ENCODE data around the gene MED25. TPM values are rescaled to one million over a fixed set of nuclear protein-coding genes. Genes with fewer than 3 reads are reported as not detected.
A peak's percentile ranks its signal among the peaks of the same experiment; 100 is the strongest.

The MED25 gene
- polyA plus RNA-seq, 4 donors = 26.7 to 58.7 (median 41.2) TPM

- Histone ChIP-seq H3K36me3 (ENCODE audit: control insufficient read depth in 3 of 3, insufficient read depth in 2 of 3, low read depth in 1 of 3, low read length in 3 of 3) (peaks cover 0 to 59% (median 0%) of the 10 kb centered on the region in 3 donors), H3K4me3 (ENCODE audit: low read depth in 1 of 3, low read length in 3 of 3) (peak overlapping the region in 2 of 3 donors; percentile 80 to 83), H3K9me3 (ENCODE audit: control insufficient read depth in 2 of 2, insufficient read depth in 1 of 2, low read depth in 1 of 2, low read length in 1 of 2) (no peaks in the 10 kb centered on the region), H3K27me3 (ENCODE audit: control insufficient read depth in 3 of 3, insufficient read depth in 3 of 3, low read length in 3 of 3) (no peaks in the 10 kb centered on the region), H3K4me1 (ENCODE audit: control insufficient read depth in 3 of 3, insufficient read depth in 2 of 3, low read depth in 1 of 3, low read length in 2 of 3) (peaks cover 0 to 24% (median 4%) of the 10 kb centered on the region in 3 donors), H3K27ac (ENCODE audit: low read depth in 1 of 3, low read length in 2 of 3) (peak overlapping the region; percentile 9 to 99 (median 98))
- no peak for FAIRE-seq
- 66 to 81% (median 73%) methylated on average over 4 of the region's 4 CpGs for WGBS, 3 donors
- DNase-seq = no peak
Observed at GRCh38 chr19:49875177-49875576, 57.1 kb downstream of the MED25 start.

- peak in 1 of 2 donors; percentile 79 for DNase-seq
- peaks cover 0 to 62% (median 2%) of the 10 kb centered on the region in 3 donors for H3K36me3 ChIP-seq (ENCODE audit: control insufficient read depth in 3 of 3, insufficient read depth in 2 of 3, low read depth in 1 of 3, low read length in 3 of 3)
- 1 to 2% (median 1%) methylated on average over 23 to 28 of the region's 28 CpGs for WGBS, 3 donors
Observed at GRCh38 chr19:49875857-49876421, 57.9 kb downstream of the MED25 start.

GRCh38 chr19:49876422-49877019, 58.4 kb downstream of the MED25 start:
- H3K4me3 ChIP-seq (ENCODE audit: low read depth in 1 of 3, low read length in 3 of 3) = peak overlapping the region; percentile 78 to 83 (median 80)
- no peaks in the 10 kb centered on the region for H3K27me3 ChIP-seq (ENCODE audit: control insufficient read depth in 3 of 3, insufficient read depth in 3 of 3, low read length in 3 of 3)
- DNase-seq (peak; percentile 98 to 99), FAIRE-seq (no peak)
- H3K4me1 ChIP-seq (ENCODE audit: control insufficient read depth in 3 of 3, insufficient read depth in 2 of 3, low read depth in 1 of 3, low read length in 2 of 3) = peaks cover 0 to 19% (median 4%) of the 10 kb centered on the region in 3 donors
- H3K9me3 ChIP-seq (ENCODE audit: control insufficient read depth in 2 of 2, insufficient read depth in 1 of 2, low read depth in 1 of 2, low read length in 1 of 2) = no peaks in the 10 kb centered on the region
- H3K36me3 ChIP-seq (ENCODE audit: control insufficient read depth in 3 of 3, insufficient read depth in 2 of 3, low read depth in 1 of 3, low read length in 3 of 3) = peaks cover 0 to 62% (median 6%) of the 10 kb centered on the region in 3 donors
- 0% methylated on average over 37 to 46 of the region's 46 CpGs for WGBS, 3 donors
- H3K27ac ChIP-seq (ENCODE audit: low read depth in 1 of 3, low read length in 2 of 3) = peak overlapping the region; percentile 96 to 99 (median 98)

More at GRCh38 chr19:49875857-49876421, 57.9 kb downstream of the MED25 start:
- Histone ChIP-seq H3K9me3 (ENCODE audit: control insufficient read depth in 2 of 2, insufficient read depth in 1 of 2, low read depth in 1 of 2, low read length in 1 of 2) (no peaks in the 10 kb centered on the region), H3K4me3 (ENCODE audit: low read depth in 1 of 3, low read length in 3 of 3) (peak overlapping the region; percentile 78 to 83 (median 80)), H3K4me1 (ENCODE audit: control insufficient read depth in 3 of 3, insufficient read depth in 2 of 3, low read depth in 1 of 3, low read length in 2 of 3) (peaks cover 0 to 19% (median 4%) of the 10 kb centered on the region in 3 donors), H3K27ac (ENCODE audit: low read depth in 1 of 3, low read length in 2 of 3) (peak overlapping the region; percentile 86 to 99 (median 98)), H3K27me3 (ENCODE audit: control insufficient read depth in 3 of 3, insufficient read depth in 3 of 3, low read length in 3 of 3) (no peaks in the 10 kb centered on the region)
- no peak for FAIRE-seq

DNA sequence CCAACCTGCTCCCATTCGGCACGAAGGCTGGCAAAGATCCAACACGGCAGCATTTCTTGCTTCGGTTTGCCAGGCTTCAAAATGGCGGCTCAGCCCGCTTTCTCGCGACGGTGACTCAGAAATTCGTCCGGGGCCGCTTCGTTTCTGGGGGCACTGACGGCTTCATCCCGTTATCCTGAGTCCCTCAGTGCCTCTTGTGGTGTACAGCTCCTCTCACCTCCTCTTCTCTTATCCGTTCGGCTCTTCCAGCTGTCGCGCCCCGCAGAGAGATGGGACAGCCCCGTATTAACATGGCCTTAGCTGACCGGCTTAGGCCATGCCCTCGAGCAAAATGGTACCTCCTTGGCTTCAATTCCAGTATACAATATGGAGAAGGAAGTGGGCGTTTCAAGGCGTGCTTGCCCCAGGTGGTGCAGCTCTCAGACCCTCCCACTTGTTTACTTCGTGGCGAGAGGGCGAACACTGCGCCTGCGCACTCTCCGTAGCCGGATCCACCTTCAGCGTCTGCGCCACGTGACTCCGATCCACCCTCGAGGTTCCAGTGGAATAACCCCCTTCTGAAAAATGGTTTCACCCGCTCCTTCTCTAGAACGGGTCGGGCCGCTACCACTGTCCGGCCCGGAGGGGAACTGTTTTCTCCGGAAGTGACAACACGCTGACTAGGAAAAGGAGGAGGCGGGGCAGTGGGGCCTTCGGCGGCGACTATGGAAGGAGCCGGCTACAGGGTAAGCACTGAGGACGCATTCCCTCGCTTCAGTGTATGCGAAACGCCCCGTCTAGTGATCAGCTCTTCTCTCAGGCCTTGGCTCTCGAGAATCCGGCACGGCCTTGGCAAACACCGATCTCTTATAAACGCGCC, 59.2 kb downstream of the MED25 start, which contains the start of the genes AKT1S1 and TBC1D17:
TSS of gene AKT1S1 (minus strand) at position 336 of the 859 bp plus-strand sequence. CDS start 4,060 bp downstream, outside the sequence.
TSS of gene TBC1D17 (plus strand) at position 683 of the 859 bp plus-strand sequence. CDS start at position 705, 22 bp downstream.
- no peaks in the 10 kb centered on the region for H3K27me3 ChIP-seq (ENCODE audit: control insufficient read depth in 3 of 3, insufficient read depth in 3 of 3, low read length in 3 of 3)
- DNase-seq (peak; percentile 100), FAIRE-seq (peak; percentile 49)
- peaks cover 2 to 62% (median 11%) of the 10 kb centered on the region in 3 donors for H3K36me3 ChIP-seq (ENCODE audit: control insufficient read depth in 3 of 3, insufficient read depth in 2 of 3, low read depth in 1 of 3, low read length in 3 of 3)
- peaks cover 0 to 19% (median 4%) of the 10 kb centered on the region in 3 donors for H3K4me1 ChIP-seq (ENCODE audit: control insufficient read depth in 3 of 3, insufficient read depth in 2 of 3, low read depth in 1 of 3, low read length in 2 of 3)
- 0% methylated on average over 61 of the region's 61 CpGs for WGBS, 3 donors
- H3K9me3 ChIP-seq (ENCODE audit: control insufficient read depth in 2 of 2, insufficient read depth in 1 of 2, low read depth in 1 of 2, low read length in 1 of 2) = no peaks in the 10 kb centered on the region
- H3K4me3 ChIP-seq (ENCODE audit: low read depth in 1 of 3, low read length in 3 of 3) = peak within 1 kb of the TSS; percentile 78 to 83 (median 80)
- H3K27ac ChIP-seq (ENCODE audit: low read depth in 1 of 3, low read length in 2 of 3) = peak within 1 kb of the TSS; percentile 96 to 99 (median 98)

DNA sequence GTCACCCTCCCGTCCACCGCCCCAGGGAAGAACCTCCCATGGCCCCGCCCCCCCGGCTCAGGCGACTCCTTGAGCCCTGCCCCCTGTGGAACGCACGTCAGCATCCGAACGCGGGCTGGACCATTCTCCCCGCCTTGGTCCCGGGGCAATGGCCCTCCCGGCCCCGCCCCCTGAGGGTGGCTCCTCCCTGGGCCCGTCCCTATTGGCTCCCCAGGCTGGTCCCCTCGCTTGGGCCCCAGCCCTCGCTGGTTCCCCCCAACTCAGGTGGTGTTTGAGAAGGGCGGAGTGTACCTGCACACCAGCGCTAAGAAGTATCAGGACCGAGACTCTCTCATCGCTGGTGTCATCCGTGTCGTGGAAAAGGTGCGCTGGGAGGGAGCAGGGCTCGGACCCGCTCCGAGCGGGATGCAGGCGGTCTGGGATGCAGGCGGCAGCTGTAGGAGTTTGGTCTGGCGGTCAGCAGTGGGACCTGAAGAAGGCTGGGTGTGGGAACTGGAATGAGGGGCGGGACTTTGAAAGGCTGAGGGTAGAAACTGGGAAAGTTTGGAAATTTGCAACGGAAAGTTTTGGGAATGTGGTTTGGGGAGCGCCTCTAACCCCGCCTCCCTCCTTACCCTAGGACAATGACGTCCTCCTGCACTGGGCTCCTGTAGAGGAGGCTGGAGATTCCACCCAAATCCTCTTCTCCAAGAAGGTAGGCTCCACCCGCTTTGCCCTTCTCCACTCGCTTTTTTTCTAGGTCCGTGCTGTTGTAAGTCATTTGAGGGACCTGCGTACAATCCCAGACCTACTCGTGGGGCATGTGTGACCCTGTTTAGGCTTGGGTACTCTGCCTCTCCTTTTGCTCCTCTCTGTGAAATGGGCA, 60.0 kb downstream of the MED25 start:
- DNase-seq (peak; percentile 99), FAIRE-seq (no peak)
- Histone ChIP-seq H3K27me3 (ENCODE audit: control insufficient read depth in 3 of 3, insufficient read depth in 3 of 3, low read length in 3 of 3) (no peaks in the 10 kb centered on the region), H3K4me3 (ENCODE audit: low read depth in 1 of 3, low read length in 3 of 3) (peak overlapping the region; percentile 45 to 83 (median 61)), H3K36me3 (ENCODE audit: control insufficient read depth in 3 of 3, insufficient read depth in 2 of 3, low read depth in 1 of 3, low read length in 3 of 3) (peaks cover 10 to 64% (median 20%) of the 10 kb centered on the region in 3 donors), H3K9me3 (ENCODE audit: control insufficient read depth in 2 of 2, insufficient read depth in 1 of 2, low read depth in 1 of 2, low read length in 1 of 2) (peaks cover 0 to 7% of the 10 kb centered on the region in 2 donors), H3K4me1 (ENCODE audit: control insufficient read depth in 3 of 3, insufficient read depth in 2 of 3, low read depth in 1 of 3, low read length in 2 of 3) (peaks cover 0 to 19% (median 4%) of the 10 kb centered on the region in 3 donors), H3K27ac (ENCODE audit: low read depth in 1 of 3, low read length in 2 of 3) (peak overlapping the region; percentile 79 to 99 (median 98))
- 8 to 10% (median 8%) methylated on average over 30 to 41 of the region's 41 CpGs for WGBS, 3 donors

DNA sequence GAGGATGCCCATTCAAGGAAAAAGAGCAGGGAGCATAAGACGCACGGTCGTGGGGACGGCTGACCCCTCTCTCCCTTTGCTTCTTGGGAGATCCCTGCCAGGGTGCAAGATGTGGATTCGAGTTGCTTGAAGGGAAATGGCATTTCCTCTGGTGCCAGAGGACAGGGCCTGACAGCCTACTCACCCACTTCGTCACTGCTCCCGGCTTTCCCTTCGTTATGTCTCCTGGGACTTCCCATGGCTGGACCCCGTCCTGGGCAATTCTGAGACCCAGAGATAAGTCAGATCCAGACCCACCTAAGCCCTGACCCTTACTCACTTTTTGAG, 60.6 kb downstream of the MED25 start:
- 87 to 92% (median 88%) methylated on average over 9 of the region's 9 CpGs for WGBS, 3 donors
- Histone ChIP-seq H3K4me3 (ENCODE audit: low read depth in 1 of 3, low read length in 3 of 3) (peak overlapping the region in 1 of 3 donors; percentile 83), H3K36me3 (ENCODE audit: control insufficient read depth in 3 of 3, insufficient read depth in 2 of 3, low read depth in 1 of 3, low read length in 3 of 3) (peaks cover 16 to 67% (median 26%) of the 10 kb centered on the region in 3 donors), H3K9me3 (ENCODE audit: control insufficient read depth in 2 of 2, insufficient read depth in 1 of 2, low read depth in 1 of 2, low read length in 1 of 2) (peaks cover 0 to 9% of the 10 kb centered on the region in 2 donors), H3K4me1 (ENCODE audit: control insufficient read depth in 3 of 3, insufficient read depth in 2 of 3, low read depth in 1 of 3, low read length in 2 of 3) (peaks cover 0 to 19% (median 4%) of the 10 kb centered on the region in 3 donors), H3K27me3 (ENCODE audit: control insufficient read depth in 3 of 3, insufficient read depth in 3 of 3, low read length in 3 of 3) (no peaks in the 10 kb centered on the region), H3K27ac (ENCODE audit: low read depth in 1 of 3, low read length in 2 of 3) (peak overlapping the region in 2 of 3 donors; percentile 98 to 99)
- DNase-seq = no peak
- FAIRE-seq = no peak

DNA sequence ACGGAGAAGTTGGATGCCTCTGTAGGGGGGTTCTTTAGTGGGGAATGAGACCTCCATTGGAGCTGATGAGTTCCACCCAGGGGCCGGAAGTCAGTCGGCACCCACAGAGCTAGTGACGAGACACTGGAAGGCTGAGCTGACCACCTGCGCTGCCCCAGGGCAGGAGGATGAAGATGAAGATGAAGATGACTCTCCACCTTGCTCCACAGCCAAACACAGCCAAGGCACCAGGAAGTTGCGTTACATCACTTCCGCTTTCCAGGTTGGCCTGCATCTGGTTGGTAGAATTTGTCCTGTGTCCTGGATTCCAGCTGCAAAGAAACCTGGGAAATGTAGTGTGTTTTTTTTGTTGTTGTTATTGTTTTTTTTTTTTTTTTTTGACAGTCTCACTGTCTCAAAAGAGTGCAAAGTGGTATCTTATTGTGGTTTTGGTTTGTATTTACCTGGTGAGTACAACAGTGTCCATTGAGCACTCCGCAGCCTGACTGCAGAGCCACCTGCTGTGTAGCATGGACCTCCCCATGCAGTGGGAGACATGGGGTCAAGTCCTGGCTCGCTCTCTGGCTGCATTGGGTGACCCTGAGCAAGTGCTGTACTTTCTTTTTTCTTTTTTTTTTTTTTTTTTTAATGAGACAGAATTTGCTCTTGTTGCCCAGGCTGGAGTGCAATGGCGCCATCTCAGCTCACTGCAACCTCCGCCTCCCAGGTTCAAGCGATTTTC, 61.3 kb downstream of the MED25 start:
- no peaks in the 10 kb centered on the region for H3K27me3 ChIP-seq (ENCODE audit: control insufficient read depth in 3 of 3, insufficient read depth in 3 of 3, low read length in 3 of 3)
- H3K4me3 ChIP-seq (ENCODE audit: low read depth in 1 of 3, low read length in 3 of 3) = no peak overlapping the region
- peaks cover 20 to 67% (median 33%) of the 10 kb centered on the region in 3 donors for H3K36me3 ChIP-seq (ENCODE audit: control insufficient read depth in 3 of 3, insufficient read depth in 2 of 3, low read depth in 1 of 3, low read length in 3 of 3)
- peak in 1 of 2 donors; percentile 30 for DNase-seq
- H3K4me1 ChIP-seq (ENCODE audit: control insufficient read depth in 3 of 3, insufficient read depth in 2 of 3, low read depth in 1 of 3, low read length in 2 of 3) = peaks cover 0 to 19% (median 4%) of the 10 kb centered on the region in 3 donors
- WGBS, 3 donors = 96 to 97% (median 96%) methylated on average over 12 of the region's 12 CpGs
- FAIRE-seq = no peak
- no peak overlapping the region for H3K27ac ChIP-seq (ENCODE audit: low read depth in 1 of 3, low read length in 2 of 3)
- peaks cover 0 to 9% of the 10 kb centered on the region in 2 donors for H3K9me3 ChIP-seq (ENCODE audit: control insufficient read depth in 2 of 2, insufficient read depth in 1 of 2, low read depth in 1 of 2, low read length in 1 of 2)
